ENCODE data around the gene BLTP2.

The BLTP2 gene

GRCh38 chr17:28598799-28599310 lies 46.1 kb downstream of the BLTP2 start, which contains the start of gene SPAG5:
Gene SPAG5 (minus strand): TSS chr17:28599025. CDS start chr17:28598946, 79 bp downstream.
- peak; percentile 96 for DNase-seq (ENCODE audit: low spot score)

- no peak for DNase-seq (ENCODE audit: low spot score)
These were observed 46.6 kb downstream of the BLTP2 start for GRCh38 chr17:28598389-28598788.

GRCh38 chr17:28597606-28598383 lies 47.2 kb downstream of the BLTP2 start:
- DNase-seq (ENCODE audit: low spot score) = no peak
